PC-9 (cell line): ENCODE measurements around the gene NAAA.

ENCODE experiments used
- EZH2 ChIP-seq: fragments of 200-600 bp; sonication (generic); IDR thresholded peaks from 2 replicates; pipeline ENCODE4 v1.8.0; 2017; ENCODE audit warnings: antibody characterized with exemption, low read depth
- TF ChIP-seq, protein P1 (sequence below): fragments of 200-600 bp; sonication (generic); conservative IDR thresholded peaks from 2 replicates; pipeline ENCODE4 v1.6.1; 2017; ENCODE audit warnings: mixed run types, antibody characterized with exemption, mild to moderate bottlenecking, moderate library complexity

DNA sequence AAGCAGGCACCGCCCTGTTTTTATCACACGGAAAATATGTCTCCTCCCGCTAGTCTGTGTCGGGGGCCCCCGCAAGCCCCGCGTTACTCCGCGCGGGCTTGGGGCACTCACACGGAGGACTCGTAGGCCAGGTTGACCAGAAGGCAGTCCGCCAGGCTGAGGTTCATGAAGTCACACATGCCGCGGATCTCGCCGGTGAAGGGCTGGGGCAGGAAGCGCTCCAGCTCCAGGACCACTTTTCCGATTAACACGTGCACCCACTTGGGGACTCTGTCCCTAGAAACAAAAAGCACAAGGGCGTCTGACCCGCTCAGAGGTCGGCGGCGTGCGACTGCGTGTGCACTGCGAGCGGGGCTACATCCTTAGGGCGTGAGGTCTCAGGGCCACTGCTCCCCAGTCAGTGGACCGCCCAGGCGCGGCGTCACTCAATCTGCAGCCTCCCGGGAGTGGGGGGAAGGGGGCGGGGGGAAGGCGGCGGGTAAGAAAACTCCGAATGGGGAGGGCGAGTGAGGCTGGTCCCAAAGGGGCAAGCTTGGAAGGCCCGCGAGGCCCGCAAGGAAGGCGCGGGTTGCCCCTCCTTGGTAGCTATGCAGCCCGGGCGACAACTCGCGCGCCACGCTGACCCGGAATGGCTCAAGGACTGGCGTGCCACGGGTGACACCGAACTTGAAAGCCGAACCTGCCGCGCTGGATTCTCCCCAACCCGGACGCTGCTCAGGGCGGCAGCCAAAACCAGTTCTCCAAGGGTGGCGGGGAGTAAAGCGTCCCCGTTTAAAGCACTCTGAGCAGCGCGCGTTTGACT lies 722 bp downstream of the NAAA start:
- TF ChIP-seq, protein P1, sequence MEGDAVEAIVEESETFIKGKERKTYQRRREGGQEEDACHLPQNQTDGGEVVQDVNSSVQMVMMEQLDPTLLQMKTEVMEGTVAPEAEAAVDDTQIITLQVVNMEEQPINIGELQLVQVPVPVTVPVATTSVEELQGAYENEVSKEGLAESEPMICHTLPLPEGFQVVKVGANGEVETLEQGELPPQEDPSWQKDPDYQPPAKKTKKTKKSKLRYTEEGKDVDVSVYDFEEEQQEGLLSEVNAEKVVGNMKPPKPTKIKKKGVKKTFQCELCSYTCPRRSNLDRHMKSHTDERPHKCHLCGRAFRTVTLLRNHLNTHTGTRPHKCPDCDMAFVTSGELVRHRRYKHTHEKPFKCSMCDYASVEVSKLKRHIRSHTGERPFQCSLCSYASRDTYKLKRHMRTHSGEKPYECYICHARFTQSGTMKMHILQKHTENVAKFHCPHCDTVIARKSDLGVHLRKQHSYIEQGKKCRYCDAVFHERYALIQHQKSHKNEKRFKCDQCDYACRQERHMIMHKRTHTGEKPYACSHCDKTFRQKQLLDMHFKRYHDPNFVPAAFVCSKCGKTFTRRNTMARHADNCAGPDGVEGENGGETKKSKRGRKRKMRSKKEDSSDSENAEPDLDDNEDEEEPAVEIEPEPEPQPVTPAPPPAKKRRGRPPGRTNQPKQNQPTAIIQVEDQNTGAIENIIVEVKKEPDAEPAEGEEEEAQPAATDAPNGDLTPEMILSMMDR, result no peak
- TF ChIP-seq EZH2, result no peak
